HG03575 (cell line): ENCODE measurements around the gene IPMK.

Source experiments
- ATAC-seq: cut with Tn5 transposase; IDR thresholded peaks from one replicate; pipeline ENCODE4 v1.9.1; 2021; ENCODE audit not compliant: unreplicated experiment, insufficient number of reproducible peaks, low FRiP score; ENCODE audit errors: extremely low read depth

Gene IPMK

GRCh38 chr10:58267713-58268453 is at the start of gene IPMK:
IPMK (minus strand) TSS chr10:58267894; CDS start chr10:58267611, 283 bp downstream.
- peak; percentile 21 for ATAC-seq

GRCh38 chr10:58316874-58317273 is 49.2 kb upstream of the IPMK start:
- ATAC-seq = no peak

GRCh38 chr10:58311026-58311425 is 43.3 kb upstream of the IPMK start:
- no peak for ATAC-seq

DNA sequence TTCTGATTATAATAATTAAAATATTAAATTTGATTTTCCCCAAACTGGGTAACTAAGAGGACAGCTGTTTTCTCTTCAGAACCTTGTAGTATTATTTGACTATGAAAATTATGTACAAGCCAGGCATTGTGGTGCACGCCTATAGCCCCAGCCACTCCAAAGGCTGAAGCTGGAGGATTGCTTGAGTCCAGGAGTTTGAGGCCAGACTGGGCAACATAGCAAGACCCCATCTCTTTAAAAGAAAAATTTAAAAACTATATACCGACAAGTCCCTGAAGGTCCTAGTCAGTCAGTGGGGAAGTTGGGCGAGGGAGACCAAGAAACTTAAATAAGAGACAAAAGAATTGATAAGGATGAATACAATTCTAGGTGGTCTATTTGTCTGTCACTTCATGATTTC is 40.0 kb upstream of the IPMK start:
- ATAC-seq = no peak

- no peak for ATAC-seq
Measured at GRCh38 chr10:58305821-58306220, 38.1 kb upstream of the IPMK start.

- ATAC-seq = no peak
Measured at GRCh38 chr10:58304099-58304633, 36.5 kb upstream of the IPMK start.

- ATAC-seq = no peak
Measured at GRCh38 chr10:58302254-58302653, 34.6 kb upstream of the IPMK start.

GRCh38 chr10:58300676-58301075 is 33.0 kb upstream of the IPMK start:
- ATAC-seq = no peak

DNA sequence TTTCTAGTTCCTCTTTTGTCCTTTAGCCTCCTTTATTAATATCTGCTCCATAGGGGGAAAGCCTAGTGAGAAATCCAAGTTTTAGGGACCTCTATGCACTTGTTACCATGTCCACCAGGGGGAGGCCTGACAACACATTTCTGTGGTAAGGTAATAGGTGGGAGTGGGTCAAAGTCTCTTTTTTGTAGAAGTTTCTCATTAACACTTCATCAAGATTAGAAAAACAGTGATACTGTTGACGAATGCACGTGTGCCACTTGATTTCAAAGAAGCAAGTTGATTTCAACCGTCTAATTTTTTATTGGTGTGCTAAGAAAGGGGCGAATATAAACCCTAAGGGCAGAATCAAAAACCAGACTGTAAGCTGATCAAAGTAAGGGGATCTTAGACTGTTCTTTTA is 31.9 kb upstream of the IPMK start:
- ATAC-seq = no peak

DNA sequence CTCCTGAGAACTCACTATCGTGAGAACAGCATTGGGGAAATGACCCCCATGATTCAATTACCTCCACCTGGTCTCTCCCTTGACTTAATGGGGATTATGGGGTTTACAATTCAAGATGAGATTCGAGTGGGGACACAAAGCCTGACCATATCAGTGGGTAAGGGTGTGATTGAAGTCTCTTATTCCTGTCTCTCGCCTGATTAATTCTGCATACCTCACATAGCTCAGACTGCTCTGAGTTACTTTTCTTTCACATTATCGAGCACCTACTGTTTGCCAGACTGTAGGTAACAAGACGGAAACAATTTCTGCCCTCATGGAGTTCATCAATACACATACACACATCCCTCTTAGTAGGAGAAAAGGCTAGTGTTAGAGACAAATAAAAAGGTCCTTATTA is 26.3 kb upstream of the IPMK start:
- no peak for ATAC-seq

DNA sequence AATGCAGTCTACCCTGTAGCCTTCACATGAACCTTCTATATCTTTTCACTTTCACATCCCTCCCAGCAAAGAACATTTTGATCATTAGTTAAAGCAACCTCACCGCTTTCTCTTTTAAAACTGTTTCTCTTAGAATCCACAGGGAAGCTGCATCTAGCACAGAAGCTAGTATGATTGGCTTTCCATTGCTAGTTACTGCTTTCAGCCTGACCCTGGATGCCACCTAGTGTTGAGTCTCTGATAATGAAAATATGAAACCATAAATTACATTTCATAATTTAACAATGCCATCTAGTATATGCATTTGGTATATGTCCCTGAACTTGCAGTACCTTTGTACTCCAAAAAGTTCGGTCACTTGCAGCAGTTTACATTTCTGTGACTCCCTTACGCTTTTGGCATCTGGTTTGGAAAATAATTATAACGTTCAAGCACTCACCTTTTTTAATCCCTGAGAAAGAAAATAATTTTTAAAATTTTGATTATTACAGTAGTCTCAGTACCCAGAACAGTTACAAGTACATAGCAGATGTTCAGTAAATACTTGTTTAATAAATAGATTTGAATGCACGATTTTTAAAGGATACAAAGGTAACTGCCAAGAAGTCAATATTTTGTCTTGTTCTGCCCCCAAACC is 24.0 kb upstream of the IPMK start:
- ATAC-seq = peak; percentile 80

- ATAC-seq = peak; percentile 99
Measured at GRCh38 chr10:58282615-58283014, 14.9 kb upstream of the IPMK start.

DNA sequence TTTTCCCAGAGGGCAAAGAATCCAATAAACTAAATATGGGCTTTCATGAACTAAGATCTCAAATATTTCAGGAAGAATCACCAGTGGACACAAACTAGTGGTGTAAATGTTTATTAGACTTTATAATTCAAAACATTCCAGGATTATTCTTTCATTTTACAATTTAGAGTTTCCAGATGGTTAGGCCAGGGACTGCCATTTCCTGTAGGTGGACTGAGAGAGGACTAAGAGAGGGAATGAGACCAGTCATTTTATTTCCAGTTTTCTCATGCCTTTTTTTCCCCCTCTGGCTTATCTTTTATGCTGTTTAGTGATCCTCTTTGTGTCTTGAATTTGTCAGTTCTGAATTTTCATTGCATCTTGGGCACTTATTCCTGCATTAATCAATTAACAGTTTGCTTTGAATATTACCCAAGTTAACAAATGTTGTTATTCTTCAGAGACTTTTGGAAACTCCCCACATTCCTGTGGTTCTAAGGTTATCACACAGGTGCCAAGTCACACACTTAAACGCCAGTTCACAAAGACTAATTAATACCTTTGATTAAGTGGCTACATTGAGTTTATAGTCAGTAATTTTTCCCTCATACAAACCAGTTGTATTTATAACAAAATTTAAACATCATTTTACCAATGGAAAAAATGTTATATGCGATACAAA is 13.5 kb upstream of the IPMK start:
- no peak for ATAC-seq

- ATAC-seq = no peak
Measured at GRCh38 chr10:58280477-58280876, 12.8 kb upstream of the IPMK start.

GRCh38 chr10:58278962-58279307 is 11.2 kb upstream of the IPMK start:
- ATAC-seq = no peak

DNA sequence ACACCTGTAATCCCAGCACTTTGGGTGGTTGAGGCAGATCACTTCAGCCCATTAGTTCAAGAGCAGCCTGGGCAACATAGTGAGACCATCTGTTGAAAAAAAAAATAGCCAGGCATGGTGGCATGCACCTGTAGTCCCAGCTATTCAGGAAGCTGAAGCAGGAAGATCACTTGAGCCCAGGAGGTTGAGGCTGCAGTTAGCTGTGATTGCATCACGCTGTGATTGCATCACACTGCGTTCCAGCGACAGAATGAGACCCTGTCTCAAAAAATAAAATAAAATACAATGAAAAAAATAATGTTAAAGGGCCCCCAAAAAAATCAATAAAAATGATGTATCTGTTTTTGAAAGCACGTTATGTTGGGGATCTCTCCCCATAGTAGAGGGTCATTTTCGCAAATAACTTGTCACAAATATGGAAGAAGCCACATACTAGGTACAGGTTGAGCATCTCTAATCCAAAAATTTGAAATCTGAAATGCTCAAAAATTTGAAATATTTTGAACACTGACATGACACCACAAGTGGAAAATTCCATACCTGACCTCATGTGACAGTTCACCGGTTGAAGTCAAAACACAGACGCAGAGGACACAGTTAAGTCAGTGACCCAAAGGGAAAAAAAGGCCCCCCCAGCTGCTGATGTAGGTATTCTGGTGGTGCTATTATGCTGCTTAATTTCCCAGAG is 10.7 kb upstream of the IPMK start:
- no peak for ATAC-seq

DNA sequence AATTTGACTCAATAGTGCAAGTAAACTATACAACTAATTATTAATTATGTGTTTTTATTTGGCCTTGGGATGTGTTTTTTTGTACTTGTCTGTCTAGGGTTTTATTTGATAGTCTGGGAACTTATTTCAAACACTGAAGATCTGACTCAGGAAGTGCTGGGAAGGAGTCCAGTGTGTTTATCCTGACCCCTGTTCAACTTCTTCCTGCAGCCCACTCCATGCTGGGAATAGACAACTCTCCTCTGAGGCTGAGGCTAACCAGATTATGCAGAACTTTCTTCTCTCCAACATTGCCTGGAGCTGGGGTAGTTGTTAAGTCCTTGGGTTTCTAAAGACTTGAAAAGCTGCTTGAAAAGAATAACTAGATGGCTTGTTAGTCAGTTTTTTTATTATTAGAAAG is 8.2 kb upstream of the IPMK start:
- no peak for ATAC-seq

GRCh38 chr10:58275261-58275660 is 7.6 kb upstream of the IPMK start:
- ATAC-seq = no peak

GRCh38 chr10:58269782-58270290 is 2.1 kb upstream of the IPMK start:
- no peak for ATAC-seq
